GM21786 (cell line): ENCODE data around the gene METTL4.

Experiments used
- ATAC-seq: cut with Tn5 transposase; IDR thresholded peaks from one replicate; pipeline ENCODE4 v1.9.1; 2021; ENCODE audit not compliant: unreplicated experiment

Gene METTL4

GRCh38 chr18:2571200-2572170, at the start of gene METTL4, which contains the start of gene NDC80:
TSS of gene METTL4 (minus strand) at chr18:2571505. CDS start at chr18:2567216, 4,289 bp downstream.
TSS of gene NDC80 (plus strand) at chr18:2571557. CDS start at chr18:2572986, 1,429 bp downstream.
- ATAC-seq: peak; percentile 71

GRCh38 chr18:2618009-2618408, 46.7 kb upstream of the METTL4 start:
- no peak for ATAC-seq

GRCh38 chr18:2617401-2617998, 46.2 kb upstream of the METTL4 start:
- no peak for ATAC-seq

GRCh38 chr18:2612996-2613395, 41.7 kb upstream of the METTL4 start:
- ATAC-seq: no peak

- no peak for ATAC-seq
Observed at GRCh38 chr18:2610549-2610948, 39.2 kb upstream of the METTL4 start.

GRCh38 chr18:2609604-2610003, 38.3 kb upstream of the METTL4 start:
- ATAC-seq: no peak

GRCh38 chr18:2606335-2606734, 35.0 kb upstream of the METTL4 start:
- no peak for ATAC-seq

- ATAC-seq: no peak
Observed at GRCh38 chr18:2602844-2603243, 31.5 kb upstream of the METTL4 start.

- no peak for ATAC-seq
Observed at GRCh38 chr18:2597639-2598038, 26.3 kb upstream of the METTL4 start.

GRCh38 chr18:2590303-2590702, 19.0 kb upstream of the METTL4 start:
- no peak for ATAC-seq

GRCh38 chr18:2589345-2590068, 18.2 kb upstream of the METTL4 start:
- no peak for ATAC-seq

- no peak for ATAC-seq
Observed at GRCh38 chr18:2588666-2589344, 17.5 kb upstream of the METTL4 start.

GRCh38 chr18:2587788-2588187, 16.5 kb upstream of the METTL4 start:
- no peak for ATAC-seq

- ATAC-seq: no peak
Observed at GRCh38 chr18:2573408-2573807, 2.1 kb upstream of the METTL4 start.

GRCh38 chr18:2572892-2573291, 1.6 kb upstream of the METTL4 start:
- ATAC-seq: no peak

- ATAC-seq: peak; percentile 16
Observed at GRCh38 chr18:2572171-2572569, 865 bp upstream of the METTL4 start.

- peak; percentile 43 for ATAC-seq
Observed at GRCh38 chr18:2570772-2571199, 519 bp downstream of the METTL4 start.

- ATAC-seq: no peak
Observed at GRCh38 chr18:2569338-2570207, 1.7 kb downstream of the METTL4 start.

- no peak for ATAC-seq
Observed at GRCh38 chr18:2568605-2569004, 2.7 kb downstream of the METTL4 start.

- ATAC-seq: no peak
Observed at GRCh38 chr18:2568129-2568528, 3.2 kb downstream of the METTL4 start.
